Neural progenitor cell (in vitro differentiated cells): ENCODE results near the gene IRAK3. TPM values are rescaled to one million over a fixed set of nuclear protein-coding genes. Genes with fewer than 3 reads are reported as not detected.
"Not testable (repeated sequence)": the region's sequence is repeated elsewhere in the genome, so short reads cannot be mapped to it uniquely, and the experiment has no call there.

Experiments
- DNase-seq: peaks from one replicate; pipeline ENCODE4 v3.0.0-alpha.2; 2016; ENCODE audit warnings: low spot score
- H2AFZ ChIP-seq: fragments of 200-600 bp; sonication (generic); replicated peaks from 2 replicates; pipeline ENCODE4 v1.6.1; 2016; ENCODE audit warnings: antibody characterized with exemption
- H3F3A ChIP-seq: fragments of 200-600 bp; sonication (generic); 2 replicates; pipeline ENCODE4 v1.6.1; 2016; ENCODE audit warnings: antibody characterized with exemption, low read depth
- H3K27ac ChIP-seq: fragments of 200-600 bp; sonication (generic); 2 replicates; pipeline ENCODE4 v1.5.1; 2016; ENCODE audit warnings: mild to moderate bottlenecking
- H3K27me3 ChIP-seq: fragments of 200-600 bp; sonication (generic); 2 replicates; pipeline ENCODE4 v1.6.1; 2016; ENCODE audit warnings: mild to moderate bottlenecking, moderate library complexity
- H3K36me3 ChIP-seq: fragments of 200-600 bp; sonication (generic); 2 replicates; pipeline ENCODE4 v1.5.1; 2016
- H3K4me1 ChIP-seq: fragments of 200-600 bp; sonication (generic); 2 replicates; pipeline ENCODE4 v1.6.1; 2016; ENCODE audit warnings: mixed run types
- H3K4me2 ChIP-seq: fragments of 200-600 bp; sonication (generic); 2 replicates; pipeline ENCODE4 v1.6.1; 2016
- H3K4me3 ChIP-seq: fragments of 200-600 bp; sonication (generic); 2 replicates; pipeline ENCODE4 v1.5.1; 2016
- H3K79me2 ChIP-seq: fragments of 200-600 bp; sonication (generic); 2 replicates; pipeline ENCODE4 v1.6.1; 2016; ENCODE audit warnings: low read depth
- H3K9ac ChIP-seq: fragments of 200-600 bp; sonication (generic); 2 replicates; pipeline ENCODE4 v1.6.1; 2016
- H3K9me3 ChIP-seq: fragments of 200-600 bp; sonication (generic); 2 replicates; pipeline ENCODE4 v1.5.1; 2016; ENCODE audit warnings: low read depth
- H4K20me1 ChIP-seq: fragments of 200-600 bp; sonication (generic); 2 replicates; pipeline ENCODE4 v1.6.1; 2016; ENCODE audit warnings: low read depth
- H3K27ac Mint-ChIP-seq: 3 replicates; pipeline ENCODE4 v1.8.0; 2021; ENCODE audit warnings: mixed read lengths
- H3K27me3 Mint-ChIP-seq: 2 replicates; pipeline ENCODE4 v1.8.0; 2022; ENCODE audit warnings: low read depth, mild to moderate bottlenecking, inconsistent platforms, moderate library complexity, mixed read lengths; ENCODE audit not compliant: insufficient read depth
- H3K36me3 Mint-ChIP-seq: 3 replicates; pipeline ENCODE4 v1.8.0; 2021; ENCODE audit warnings: mixed read lengths
- H3K4me1 Mint-ChIP-seq: 3 replicates; pipeline ENCODE4 v1.8.0; 2021; ENCODE audit warnings: mixed read lengths
- H3K4me3 Mint-ChIP-seq: 3 replicates; pipeline ENCODE4 v1.8.0; 2021; ENCODE audit warnings: mild to moderate bottlenecking, moderate library complexity, mixed read lengths
- H3K9me3 Mint-ChIP-seq: 3 replicates; pipeline ENCODE4 v1.8.0; 2020; ENCODE audit warnings: mixed read lengths
- EZH2 ChIP-seq: fragments of 200-600 bp; sonication (generic); IDR thresholded peaks from 2 replicates; pipeline ENCODE4 v1.6.1; 2017; ENCODE audit warnings: antibody characterized with exemption, mild to moderate bottlenecking, moderate library complexity
- EZH2phosphoT487 ChIP-seq: fragments of 200-600 bp; sonication (generic); IDR thresholded peaks from 2 replicates; pipeline ENCODE4 v1.6.1; 2017; ENCODE audit warnings: antibody characterized with exemption
- total RNA-seq: library from RNA; depleted of rRNA; stranded (reverse); fragments of >200 nt; gene quantifications from 2 replicates; pipeline ENCODE4 v1.2.3, GENCODE V29; 2015; ENCODE audit warnings: low replicate concordance
- TF ChIP-seq, protein P1 (sequence below): fragments of 200-600 bp; sonication (generic); IDR thresholded peaks from 2 replicates; pipeline ENCODE4 v1.5.1; 2017; ENCODE audit warnings: antibody characterized with exemption, mild to moderate bottlenecking

Gene IRAK3
- total RNA-seq, 1 donor from 2014 or later = 3.0 TPM

DNA sequence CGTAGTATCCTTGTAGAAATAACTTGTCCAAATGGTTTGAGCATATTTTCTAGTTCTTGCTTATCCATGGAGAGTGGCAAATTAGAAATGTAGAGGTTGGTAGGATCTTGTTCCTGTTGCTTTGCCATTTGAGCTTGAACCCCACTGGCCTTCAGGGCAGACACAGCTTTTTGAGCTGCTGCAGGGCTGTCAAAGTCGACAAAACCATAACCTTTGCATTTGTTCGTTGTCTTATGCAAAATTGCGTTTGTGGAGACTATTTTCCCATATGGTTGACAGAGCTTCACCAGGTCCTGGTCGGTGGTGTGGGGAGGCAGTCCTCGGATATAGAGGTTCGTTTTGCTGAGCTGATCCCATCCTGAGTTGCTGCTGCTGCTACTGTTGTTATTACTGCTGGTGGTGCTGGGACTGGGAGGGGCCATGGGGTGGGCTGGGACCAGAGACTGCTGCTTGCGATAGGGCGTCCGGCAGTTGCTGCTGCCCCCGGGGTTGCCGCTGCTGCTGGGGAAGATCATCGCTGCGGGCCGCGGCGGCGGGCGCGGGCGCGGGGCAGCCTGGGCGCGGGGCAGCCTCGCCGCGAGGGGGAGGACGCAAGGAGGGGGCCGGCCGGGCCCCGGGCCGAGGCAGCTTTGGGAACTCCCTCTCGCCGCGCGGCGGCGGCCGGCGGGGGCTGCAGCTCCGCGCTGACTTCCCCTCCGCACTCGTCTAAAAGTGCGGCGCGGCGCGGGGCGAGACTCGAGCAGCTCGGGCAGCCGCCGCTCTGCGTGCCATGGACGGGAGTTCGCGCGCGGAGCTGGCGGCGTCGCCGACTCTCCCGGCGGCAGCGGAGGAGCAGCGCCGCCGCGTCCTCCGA is 46.0 kb downstream of the IRAK3 start:
- not testable (repeated sequence) for H3K9me3 Mint-ChIP-seq, H3K9ac ChIP-seq, H3K79me2 ChIP-seq, H3K36me3 Mint-ChIP-seq, H4K20me1 ChIP-seq, H3K36me3 ChIP-seq, H3K27ac ChIP-seq, H3K9me3 ChIP-seq, H3K27ac Mint-ChIP-seq
- Mint-ChIP-seq H3K4me3 (peak overlapping the region; percentile 85), H3K4me1 (peaks cover 10% of the 10 kb centered on the region), H3K27me3 (peaks cover 13% of the 10 kb centered on the region)
- Histone ChIP-seq H3K4me1 (peaks cover 15% of the 10 kb centered on the region), H3K4me3 (peak overlapping the region; percentile 59), H3F3A (peaks cover 18% of the 10 kb centered on the region), H3K4me2 (peak overlapping the region; percentile 80), H3K27me3 (peaks cover 17% of the 10 kb centered on the region), H2AFZ (peak overlapping the region; percentile 81)
- peak; percentile 89 for DNase-seq
- peak; percentile 41 for TF ChIP-seq EZH2
- TF ChIP-seq, protein P1, sequence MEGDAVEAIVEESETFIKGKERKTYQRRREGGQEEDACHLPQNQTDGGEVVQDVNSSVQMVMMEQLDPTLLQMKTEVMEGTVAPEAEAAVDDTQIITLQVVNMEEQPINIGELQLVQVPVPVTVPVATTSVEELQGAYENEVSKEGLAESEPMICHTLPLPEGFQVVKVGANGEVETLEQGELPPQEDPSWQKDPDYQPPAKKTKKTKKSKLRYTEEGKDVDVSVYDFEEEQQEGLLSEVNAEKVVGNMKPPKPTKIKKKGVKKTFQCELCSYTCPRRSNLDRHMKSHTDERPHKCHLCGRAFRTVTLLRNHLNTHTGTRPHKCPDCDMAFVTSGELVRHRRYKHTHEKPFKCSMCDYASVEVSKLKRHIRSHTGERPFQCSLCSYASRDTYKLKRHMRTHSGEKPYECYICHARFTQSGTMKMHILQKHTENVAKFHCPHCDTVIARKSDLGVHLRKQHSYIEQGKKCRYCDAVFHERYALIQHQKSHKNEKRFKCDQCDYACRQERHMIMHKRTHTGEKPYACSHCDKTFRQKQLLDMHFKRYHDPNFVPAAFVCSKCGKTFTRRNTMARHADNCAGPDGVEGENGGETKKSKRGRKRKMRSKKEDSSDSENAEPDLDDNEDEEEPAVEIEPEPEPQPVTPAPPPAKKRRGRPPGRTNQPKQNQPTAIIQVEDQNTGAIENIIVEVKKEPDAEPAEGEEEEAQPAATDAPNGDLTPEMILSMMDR = peak; percentile 20

DNA sequence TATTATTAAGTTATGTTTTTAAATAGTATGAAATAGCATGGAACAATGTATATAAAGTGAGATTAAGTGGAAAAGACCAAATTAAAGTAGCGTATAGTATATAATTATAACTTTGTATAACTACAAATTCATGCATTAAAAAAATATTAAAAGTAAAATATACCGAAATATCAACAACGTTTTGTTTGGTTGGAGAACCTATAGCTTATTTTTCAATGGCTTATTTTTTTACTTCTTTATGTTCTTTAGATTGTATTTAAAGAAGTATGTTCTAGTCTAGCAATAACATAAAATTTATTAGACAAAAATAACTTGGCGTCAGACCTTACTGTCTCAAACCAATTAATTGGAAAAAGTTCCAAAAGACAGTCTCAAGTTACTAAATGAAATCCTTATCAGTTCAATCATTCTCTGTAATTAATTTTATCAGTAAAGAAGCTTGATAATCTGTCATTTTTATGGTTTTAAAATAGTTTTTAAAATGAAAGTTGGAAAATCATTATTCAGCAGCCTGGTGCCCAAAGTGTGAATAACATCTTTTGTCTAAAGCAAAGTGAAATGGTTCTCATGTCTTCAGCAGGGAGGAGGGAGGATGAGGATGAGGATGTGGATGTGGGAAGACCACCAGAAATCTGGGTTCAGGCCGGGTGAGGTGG is 46.7 kb downstream of the IRAK3 start:
- Mint-ChIP-seq H3K36me3 (no peaks in the 10 kb centered on the region), H3K27ac (no peak overlapping the region), H3K9me3 (peaks cover 2% of the 10 kb centered on the region), H3K27me3 (peaks cover 13% of the 10 kb centered on the region), H3K4me1 (peaks cover 10% of the 10 kb centered on the region), H3K4me3 (peak overlapping the region; percentile 73)
- Histone ChIP-seq H3K9me3 (no peaks in the 10 kb centered on the region), H3K79me2 (no peaks in the 10 kb centered on the region), H4K20me1 (no peaks in the 10 kb centered on the region), H3K36me3 (no peaks in the 10 kb centered on the region), H3F3A (peaks cover 18% of the 10 kb centered on the region), H3K4me2 (peak overlapping the region; percentile 80), H3K27ac (no peak overlapping the region), H3K4me3 (peak overlapping the region; percentile 59), H3K27me3 (peaks cover 17% of the 10 kb centered on the region), H2AFZ (no peak overlapping the region), H3K9ac (no peak overlapping the region), H3K4me1 (peaks cover 15% of the 10 kb centered on the region)
- DNase-seq = no peak
- no peak for TF ChIP-seq EZH2
- TF ChIP-seq, protein P1 = peak; percentile 9
- TF ChIP-seq EZH2phosphoT487 = no peak

DNA sequence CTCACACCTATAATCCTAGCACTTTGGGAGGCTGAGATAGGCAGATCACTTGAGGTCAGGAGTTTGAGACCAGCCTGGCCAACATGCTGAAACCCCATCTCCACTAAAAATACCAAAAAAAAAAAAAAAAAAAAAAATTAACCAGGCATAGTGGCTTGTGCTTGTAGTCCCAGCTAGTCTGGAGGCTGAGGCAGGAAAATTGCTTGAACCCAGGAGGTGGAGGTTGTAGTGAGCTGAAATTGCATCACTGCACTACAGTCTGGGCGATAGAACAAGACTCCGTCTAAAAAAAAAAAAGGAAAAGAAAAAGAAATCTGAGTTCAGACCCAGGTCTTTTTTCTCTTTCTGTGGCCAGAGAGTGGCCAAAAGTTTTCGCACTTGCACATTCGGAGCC is 47.3 kb downstream of the IRAK3 start:
- H3K9me3 ChIP-seq, H2AFZ ChIP-seq, H3K36me3 ChIP-seq, H3K4me2 ChIP-seq, H3K79me2 ChIP-seq, H4K20me1 ChIP-seq, H3K9ac ChIP-seq, H3K4me3 ChIP-seq, H3K27ac ChIP-seq, H3K36me3 Mint-ChIP-seq, DNase-seq, H3K27ac Mint-ChIP-seq, H3K9me3 Mint-ChIP-seq: not testable (repeated sequence)
- H3K4me1 ChIP-seq = peaks cover 15% of the 10 kb centered on the region
- H3K4me1 Mint-ChIP-seq = peaks cover 15% of the 10 kb centered on the region
- H3F3A ChIP-seq = peaks cover 18% of the 10 kb centered on the region
- peaks cover 13% of the 10 kb centered on the region for H3K27me3 Mint-ChIP-seq
- peaks cover 17% of the 10 kb centered on the region for H3K27me3 ChIP-seq
- peak overlapping the region; percentile 63 for H3K4me3 Mint-ChIP-seq

DNA sequence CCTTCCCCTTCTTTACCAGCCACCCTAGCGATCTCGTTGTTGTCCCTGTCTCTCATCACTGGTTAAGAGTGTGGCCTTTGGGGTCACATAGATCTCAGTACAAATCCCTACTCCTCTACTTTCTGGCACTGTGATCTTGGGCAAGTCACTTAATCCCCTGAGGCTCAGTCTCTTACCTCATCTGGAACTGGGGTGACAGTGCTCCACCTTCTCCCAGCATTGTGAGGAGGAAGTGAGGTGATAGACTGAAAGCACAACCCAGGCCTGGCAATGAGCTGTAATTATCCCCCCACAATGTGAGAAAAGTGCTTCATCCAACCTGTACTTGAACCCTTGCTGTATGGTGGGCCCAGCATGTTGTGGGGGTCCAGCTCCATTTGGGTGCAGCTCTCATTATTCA is 48.0 kb downstream of the IRAK3 start:
- Histone ChIP-seq H4K20me1 (no peaks in the 10 kb centered on the region), H3K9me3 (no peaks in the 10 kb centered on the region), H3K27ac (no peak overlapping the region), H3K27me3 (peaks cover 17% of the 10 kb centered on the region), H3K4me1 (peaks cover 15% of the 10 kb centered on the region), H3K4me3 (no peak overlapping the region), H3F3A (peaks cover 18% of the 10 kb centered on the region), H3K36me3 (no peaks in the 10 kb centered on the region), H2AFZ (no peak overlapping the region), H3K79me2 (no peaks in the 10 kb centered on the region), H3K9ac (no peak overlapping the region), H3K4me2 (no peak overlapping the region)
- Mint-ChIP-seq H3K4me1 (peaks cover 20% of the 10 kb centered on the region), H3K27ac (no peak overlapping the region), H3K27me3 (peaks cover 9% of the 10 kb centered on the region), H3K36me3 (no peaks in the 10 kb centered on the region), H3K9me3 (peaks cover 2% of the 10 kb centered on the region), H3K4me3 (peak overlapping the region; percentile 25)
- TF ChIP-seq, protein P1 = no peak
- no peak for TF ChIP-seq EZH2phosphoT487
- no peak for TF ChIP-seq EZH2
- DNase-seq = no peak
